Measurements from ENCODE around the gene PREB.
"Not testable (repeated sequence)": the region's sequence is repeated elsewhere in the genome, so short reads cannot be mapped to it uniquely, and the experiment has no call there.

Gene PREB

DNA sequence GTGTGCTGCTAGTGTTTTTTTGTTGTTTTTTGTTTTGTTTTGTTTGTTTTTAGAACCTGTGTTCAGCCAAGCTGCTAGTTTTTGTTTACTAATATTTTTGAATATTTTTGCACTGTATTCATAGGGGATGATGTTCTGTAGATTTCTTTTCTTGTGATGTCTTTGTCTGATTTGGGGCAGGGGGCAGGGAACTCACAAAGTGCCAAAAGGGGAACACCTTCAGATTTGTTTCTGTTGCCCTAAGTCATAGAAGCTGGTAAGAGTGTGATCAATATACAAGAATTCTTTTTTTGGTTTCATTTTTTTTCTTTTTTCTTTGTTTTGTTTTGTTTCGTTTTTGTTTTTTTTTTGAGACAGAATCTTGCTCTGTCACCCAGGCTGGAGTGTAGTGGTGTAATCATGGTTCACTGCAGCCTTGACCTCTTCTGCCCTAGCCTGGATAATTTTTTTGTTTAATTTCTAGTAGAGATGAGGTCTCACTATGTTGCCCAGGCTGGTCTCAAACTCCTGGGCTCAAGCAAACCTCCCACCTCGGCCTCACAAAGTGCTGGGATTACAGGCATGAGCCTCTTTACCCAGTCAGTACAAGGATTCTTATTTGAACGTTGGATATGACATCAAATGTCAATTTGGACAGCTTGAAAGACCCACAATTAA lies 45.0 kb upstream of the PREB start:
- H3K4me1 ChIP-seq (ENCODE audit: control insufficient read depth, low read length) = peaks cover 33% of the 10 kb centered on the region
- H3K27me3 ChIP-seq (ENCODE audit: control insufficient read depth, low read length) = no peaks in the 10 kb centered on the region
- H3K27ac ChIP-seq (ENCODE audit: low read depth, low read length) = no peak overlapping the region
- H3F3A ChIP-seq (ENCODE audit: control insufficient read depth, insufficient read depth) = no peaks in the 10 kb centered on the region; the same call in 1 of the 2 replicates
- TF ChIP-seq CTCF (IDR thresholded peaks at IDR 0.05; ENCODE audit: low read depth, low read length, poor library complexity, severe bottlenecking) (no peak), EZH2phosphoT487 (IDR thresholded peaks at IDR 0.05; ENCODE audit: borderline replicate concordance, low read length) (no peak)
- H3K9me3 ChIP-seq (ENCODE audit: control insufficient read depth, insufficient read depth, low read length) = no peaks in the 10 kb centered on the region
- no peaks in the 10 kb centered on the region for H3K79me2 ChIP-seq (ENCODE audit: control insufficient read depth, low read length)
- H3K4me2 ChIP-seq (ENCODE audit: low read length) = peak overlapping the region; percentile 12; the same call in 1 of the 2 replicates
- no peaks in the 10 kb centered on the region for H3K36me3 ChIP-seq (ENCODE audit: control insufficient read depth, low read length)
- no peak overlapping the region for H3K4me3 ChIP-seq (ENCODE audit: low read length)
- no peaks in the 10 kb centered on the region for H4K20me1 ChIP-seq (ENCODE audit: control insufficient read depth, insufficient read depth, low read depth, low read length)
- no peaks in the 10 kb centered on the region for H3K9me2 ChIP-seq (replicated peaks; ENCODE audit: control insufficient read depth, low read length)

- no peaks in the 10 kb centered on the region; the same call in 1 of the 2 replicates for H3F3A ChIP-seq (ENCODE audit: control insufficient read depth, insufficient read depth)
- no peaks in the 10 kb centered on the region for H3K79me2 ChIP-seq (ENCODE audit: control insufficient read depth, low read length)
- H3K9me2 ChIP-seq (replicated peaks; ENCODE audit: control insufficient read depth, low read length) = no peaks in the 10 kb centered on the region
- no peaks in the 10 kb centered on the region for H3K9me3 ChIP-seq (ENCODE audit: control insufficient read depth, insufficient read depth, low read length)
- no peaks in the 10 kb centered on the region for H4K20me1 ChIP-seq (ENCODE audit: control insufficient read depth, insufficient read depth, low read depth, low read length)
- peak overlapping the region; percentile 12; the same call in 1 of the 2 replicates for H3K4me2 ChIP-seq (ENCODE audit: low read length)
- peaks cover 38% of the 10 kb centered on the region for H3K4me1 ChIP-seq (ENCODE audit: control insufficient read depth, low read length)
- H3K27me3 ChIP-seq (ENCODE audit: control insufficient read depth, low read length) = no peaks in the 10 kb centered on the region
- no peak overlapping the region for H3K4me3 ChIP-seq (ENCODE audit: low read length)
- TF ChIP-seq CTCF (IDR thresholded peaks at IDR 0.05; ENCODE audit: low read depth, low read length, poor library complexity, severe bottlenecking) = no peak
- no peak for TF ChIP-seq EZH2phosphoT487 (IDR thresholded peaks at IDR 0.05; ENCODE audit: borderline replicate concordance, low read length)
- H3K27ac ChIP-seq (ENCODE audit: low read depth, low read length) = no peak overlapping the region
- H3K36me3 ChIP-seq (ENCODE audit: control insufficient read depth, low read length) = no peaks in the 10 kb centered on the region
These were observed 44.0 kb upstream of the PREB start for GRCh38 chr2:27178469-27178868.

DNA sequence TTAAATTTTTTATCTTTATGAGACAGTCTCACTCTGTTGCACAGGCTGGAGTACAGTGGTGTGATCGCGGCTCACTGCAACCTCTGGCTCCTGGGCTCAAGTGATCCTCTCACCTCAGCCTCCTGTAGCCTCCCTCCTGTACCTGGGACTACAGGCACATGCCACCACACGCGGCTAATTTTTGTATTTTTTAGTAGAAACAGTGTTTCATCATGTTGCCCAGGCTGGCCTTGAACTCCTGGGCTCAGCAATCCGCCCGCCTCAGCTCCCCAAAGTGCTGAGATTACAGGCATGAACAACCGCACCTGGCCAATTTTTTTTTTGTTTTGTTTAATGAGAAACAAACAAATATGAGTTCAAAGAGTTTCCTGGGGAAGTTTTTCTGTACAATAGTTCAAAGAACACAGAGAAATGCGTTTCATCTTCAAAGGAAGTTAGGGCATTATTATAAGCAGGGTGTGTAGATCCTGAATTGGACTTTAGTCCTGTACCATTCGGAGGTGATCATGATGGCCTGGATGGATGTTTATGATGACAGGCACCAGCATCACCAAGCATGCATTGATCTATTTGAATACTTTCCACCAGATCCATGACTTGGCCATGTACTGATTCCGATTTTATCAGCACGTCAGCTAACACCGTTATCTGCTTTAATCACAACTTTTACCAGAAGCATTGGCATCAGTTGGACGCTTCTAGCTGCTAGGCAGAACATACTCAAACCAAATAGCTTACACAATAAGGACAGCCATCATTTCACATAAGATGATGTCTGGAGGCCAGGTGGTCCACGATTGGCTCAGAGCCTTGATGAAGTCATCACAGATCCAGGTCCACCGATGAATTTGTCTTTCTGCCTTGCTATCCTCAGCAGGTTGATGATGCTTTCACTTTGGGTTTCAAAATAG lies 43.3 kb upstream of the PREB start:
- TF ChIP-seq EZH2phosphoT487 (IDR thresholded peaks at IDR 0.05; ENCODE audit: borderline replicate concordance, low read length) (no peak), CTCF (IDR thresholded peaks at IDR 0.05; ENCODE audit: low read depth, low read length, poor library complexity, severe bottlenecking) (no peak)
- H3K27ac ChIP-seq (ENCODE audit: low read depth, low read length) = no peak overlapping the region
- no peak overlapping the region for H3K4me2 ChIP-seq (ENCODE audit: low read length)
- no peaks in the 10 kb centered on the region for H3K27me3 ChIP-seq (ENCODE audit: control insufficient read depth, low read length)
- H3K9me3 ChIP-seq (ENCODE audit: control insufficient read depth, insufficient read depth, low read length) = no peaks in the 10 kb centered on the region
- H3K4me3 ChIP-seq (ENCODE audit: low read length) = no peak overlapping the region
- H4K20me1 ChIP-seq (ENCODE audit: control insufficient read depth, insufficient read depth, low read depth, low read length) = no peaks in the 10 kb centered on the region
- H3K79me2 ChIP-seq (ENCODE audit: control insufficient read depth, low read length) = no peaks in the 10 kb centered on the region
- no peaks in the 10 kb centered on the region; the same call in 1 of the 2 replicates for H3F3A ChIP-seq (ENCODE audit: control insufficient read depth, insufficient read depth)
- H3K36me3 ChIP-seq (ENCODE audit: control insufficient read depth, low read length) = no peaks in the 10 kb centered on the region
- peaks cover 40% of the 10 kb centered on the region for H3K4me1 ChIP-seq (ENCODE audit: control insufficient read depth, low read length)
- H3K9me2 ChIP-seq (replicated peaks; ENCODE audit: control insufficient read depth, low read length) = no peaks in the 10 kb centered on the region

DNA sequence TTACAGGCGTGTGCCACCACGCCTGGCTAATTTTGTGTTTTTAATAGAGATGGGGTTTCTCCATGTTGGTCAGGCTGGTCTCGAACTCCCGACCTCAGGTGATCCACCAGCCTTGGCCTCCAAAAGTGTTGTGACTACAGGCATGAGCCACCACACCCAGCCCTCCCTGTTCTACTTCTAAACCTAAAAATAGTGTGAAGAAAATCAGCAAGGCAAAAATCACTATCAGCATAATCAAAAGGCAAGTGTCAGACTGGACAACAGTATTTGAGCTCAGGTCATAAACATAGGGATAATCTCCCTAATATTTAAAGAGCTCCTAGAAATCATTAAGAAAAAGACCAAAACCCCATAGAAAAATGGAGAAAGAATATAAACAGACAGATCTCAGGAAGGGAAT lies 41.3 kb upstream of the PREB start:
- H3K27me3 ChIP-seq (ENCODE audit: control insufficient read depth, low read length); H3K4me3 ChIP-seq (ENCODE audit: low read length); H3K4me2 ChIP-seq (ENCODE audit: low read length); H4K20me1 ChIP-seq (ENCODE audit: control insufficient read depth, insufficient read depth, low read depth, low read length); H3K27ac ChIP-seq (ENCODE audit: low read depth, low read length); H3F3A ChIP-seq (ENCODE audit: control insufficient read depth, insufficient read depth); H3K36me3 ChIP-seq (ENCODE audit: control insufficient read depth, low read length); H3K79me2 ChIP-seq (ENCODE audit: control insufficient read depth, low read length); H3K9me2 ChIP-seq (replicated peaks; ENCODE audit: control insufficient read depth, low read length); H3K9me3 ChIP-seq (ENCODE audit: control insufficient read depth, insufficient read depth, low read length): not testable (repeated sequence)
- peaks cover 49% of the 10 kb centered on the region for H3K4me1 ChIP-seq (ENCODE audit: control insufficient read depth, low read length)
